Activated T-cell treated with anti-CD3 and anti-CD28 coated beads, Interleukin-2, amount 50 U/mL, for 4 hours (primary cell): Measurements from ENCODE around the gene MCTP1. TPM values are rescaled to one million over a fixed set of nuclear protein-coding genes. Genes with fewer than 3 reads are reported as not detected.

Source experiments
- ATAC-seq, 2 donors: fragments of 200-7000 bp; cut with Tn5 transposase; one replicate each; pipeline ENCODE4 v1.10.0; 2021
- DNase-seq: peaks from one replicate; pipeline ENCODE4 v3.0.0-alpha.2; 2020
- H3K27me3 Mint-ChIP-seq: one replicate; pipeline ENCODE4 v1.8.0; 2021; ENCODE audit warnings: low read depth, mixed read lengths
- H3K36me3 Mint-ChIP-seq: one replicate; pipeline ENCODE4 v1.8.0; 2022; ENCODE audit warnings: mixed read lengths; ENCODE audit not compliant: insufficient read depth
- H3K4me1 Mint-ChIP-seq: one replicate; pipeline ENCODE4 v1.8.0; 2021; ENCODE audit warnings: low read depth, mixed read lengths
- H3K4me3 Mint-ChIP-seq: one replicate; pipeline ENCODE4 v1.8.0; 2021; ENCODE audit warnings: mild to moderate bottlenecking, moderate library complexity, mixed read lengths
- H3K9me3 Mint-ChIP-seq: one replicate; pipeline ENCODE4 v1.8.0; 2021; ENCODE audit warnings: mixed read lengths
- total RNA-seq, 3 donors: library from RNA; stranded (reverse); gene quantifications; one replicate each; pipeline ENCODE4 v1.2.1, GENCODE V29; 2021

MCTP1 gene
- total RNA-seq: 1 to 10 TPM in 1 of 3 donors, under 1 TPM in 2; 0.30 to 1.1 (median 0.92) TPM

GRCh38 chr5:95284572-95285408, at the start of gene MCTP1:
MCTP1 (minus strand) TSS chr5:95285094.
- peaks cover 13% of the 10 kb centered on the region for H3K4me1 Mint-ChIP-seq
- no peak for DNase-seq

GRCh38 chr5:95332158-95332557, 47.3 kb upstream of the MCTP1 start:
- no peak for DNase-seq
- H3K36me3 Mint-ChIP-seq: no peaks in the 10 kb centered on the region
- H3K4me1 Mint-ChIP-seq: no peaks in the 10 kb centered on the region
- peaks cover 3% of the 10 kb centered on the region for H3K9me3 Mint-ChIP-seq
- H3K27me3 Mint-ChIP-seq: peaks cover 7% of the 10 kb centered on the region
- no peak overlapping the region for H3K4me3 Mint-ChIP-seq
- ATAC-seq: no peak

More at GRCh38 chr5:95284572-95285408, at the start of gene MCTP1:
- Mint-ChIP-seq H3K9me3 (no peaks in the 10 kb centered on the region), H3K27me3 (peaks cover 57% of the 10 kb centered on the region), H3K4me3 (peak within 1 kb of the TSS; percentile 53), H3K36me3 (no peaks in the 10 kb centered on the region)
- ATAC-seq: peak; percentile 37 to 47

- Mint-ChIP-seq H3K27me3 (peaks cover 6% of the 10 kb centered on the region), H3K4me3 (no peak overlapping the region), H3K9me3 (peaks cover 3% of the 10 kb centered on the region), H3K4me1 (no peaks in the 10 kb centered on the region), H3K36me3 (no peaks in the 10 kb centered on the region)
- no peak for DNase-seq
- no peak for ATAC-seq
Observed at GRCh38 chr5:95331358-95331757, 46.5 kb upstream of the MCTP1 start.

GRCh38 chr5:95327211-95327610, 42.3 kb upstream of the MCTP1 start:
- Mint-ChIP-seq H3K9me3 (peaks cover 3% of the 10 kb centered on the region), H3K4me3 (no peak overlapping the region), H3K27me3 (peaks cover 5% of the 10 kb centered on the region), H3K36me3 (no peaks in the 10 kb centered on the region), H3K4me1 (no peaks in the 10 kb centered on the region)
- DNase-seq (no peak), ATAC-seq (no peak)

DNA sequence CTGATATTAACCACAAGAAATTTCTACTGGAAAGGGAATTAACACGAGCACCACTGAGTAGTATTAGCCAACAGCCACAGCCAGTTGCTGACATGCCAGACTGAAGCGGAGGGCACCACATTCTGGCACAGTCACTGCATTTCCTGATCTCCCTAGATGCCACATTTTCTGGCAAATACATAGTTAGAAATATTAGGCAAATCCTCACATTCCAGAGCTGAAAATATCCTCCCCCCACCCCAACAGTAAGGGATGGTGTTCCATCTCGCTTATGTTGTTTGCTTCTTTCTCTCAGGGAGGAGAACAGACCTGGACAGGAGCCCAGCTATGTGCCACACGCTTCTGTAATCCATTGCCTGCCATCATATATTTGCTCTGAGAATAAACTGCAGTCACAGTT, 32.8 kb upstream of the MCTP1 start:
- Mint-ChIP-seq H3K4me1 (no peaks in the 10 kb centered on the region), H3K4me3 (no peak overlapping the region), H3K27me3 (peaks cover 14% of the 10 kb centered on the region), H3K9me3 (no peaks in the 10 kb centered on the region), H3K36me3 (no peaks in the 10 kb centered on the region)
- ATAC-seq (no peak), DNase-seq (no peak)

DNA sequence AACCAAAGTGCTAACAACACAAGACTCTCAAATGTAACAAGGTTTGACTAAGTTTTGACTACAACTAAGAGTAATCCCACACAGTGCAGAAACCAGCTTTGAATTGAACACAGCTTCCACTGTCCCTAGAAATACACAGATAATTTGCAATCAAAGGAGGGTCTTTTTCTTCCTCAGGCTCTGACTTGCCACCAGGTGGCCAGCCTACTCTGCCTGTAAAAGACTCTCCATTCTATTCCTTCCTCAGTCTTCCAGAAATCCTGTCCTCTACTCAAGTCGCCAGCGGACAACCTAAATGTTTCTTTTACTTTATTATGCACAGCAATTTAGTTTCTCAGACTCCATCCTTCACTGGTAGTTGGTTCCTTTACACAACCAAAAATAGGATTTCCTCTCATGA, 32.2 kb upstream of the MCTP1 start:
- Mint-ChIP-seq H3K27me3 (peaks cover 14% of the 10 kb centered on the region), H3K4me1 (no peaks in the 10 kb centered on the region), H3K9me3 (no peaks in the 10 kb centered on the region), H3K4me3 (no peak overlapping the region), H3K36me3 (no peaks in the 10 kb centered on the region)
- no peak for ATAC-seq
- DNase-seq: no peak

DNA sequence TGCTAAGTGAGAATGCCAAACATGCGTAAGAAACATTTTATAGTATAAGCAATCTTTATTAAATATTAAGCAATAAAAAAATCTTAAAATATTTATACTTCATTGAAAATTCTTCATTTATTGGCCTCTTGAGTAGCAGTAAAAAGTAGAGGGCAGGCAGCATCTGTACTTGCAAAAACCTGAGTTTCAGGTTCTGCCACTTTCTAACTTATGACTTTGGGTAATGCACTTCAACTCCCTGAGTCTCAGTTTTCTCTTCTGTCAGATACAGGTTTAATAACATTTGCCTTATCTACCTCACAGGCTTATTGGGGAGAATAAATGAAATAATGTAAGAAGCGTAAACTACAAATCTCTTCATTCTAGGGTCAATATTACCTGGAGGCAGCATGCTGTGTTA, 19.8 kb upstream of the MCTP1 start:
- no peaks in the 10 kb centered on the region for H3K36me3 Mint-ChIP-seq
- peaks cover 1% of the 10 kb centered on the region for H3K27me3 Mint-ChIP-seq

GRCh38 chr5:95298651-95299050, 13.8 kb upstream of the MCTP1 start:
- H3K4me1 Mint-ChIP-seq: no peaks in the 10 kb centered on the region
- no peak for DNase-seq
- no peak for ATAC-seq
- H3K4me3 Mint-ChIP-seq: no peak overlapping the region
- peaks cover 11% of the 10 kb centered on the region for H3K27me3 Mint-ChIP-seq
- H3K9me3 Mint-ChIP-seq: no peaks in the 10 kb centered on the region
- no peaks in the 10 kb centered on the region for H3K36me3 Mint-ChIP-seq

More for the DNA sequence above, 19.8 kb upstream of the MCTP1 start:
- DNase-seq (no peak), ATAC-seq (no peak)
- Mint-ChIP-seq H3K4me3 (no peak overlapping the region), H3K9me3 (no peaks in the 10 kb centered on the region), H3K4me1 (no peaks in the 10 kb centered on the region)

- H3K4me3 Mint-ChIP-seq: no peak overlapping the region
- no peaks in the 10 kb centered on the region for H3K4me1 Mint-ChIP-seq
- no peak for ATAC-seq
- H3K27me3 Mint-ChIP-seq: peaks cover 12% of the 10 kb centered on the region
- no peak for DNase-seq
- H3K36me3 Mint-ChIP-seq: no peaks in the 10 kb centered on the region
- no peaks in the 10 kb centered on the region for H3K9me3 Mint-ChIP-seq
Observed at GRCh38 chr5:95296291-95296690, 11.4 kb upstream of the MCTP1 start.

DNA sequence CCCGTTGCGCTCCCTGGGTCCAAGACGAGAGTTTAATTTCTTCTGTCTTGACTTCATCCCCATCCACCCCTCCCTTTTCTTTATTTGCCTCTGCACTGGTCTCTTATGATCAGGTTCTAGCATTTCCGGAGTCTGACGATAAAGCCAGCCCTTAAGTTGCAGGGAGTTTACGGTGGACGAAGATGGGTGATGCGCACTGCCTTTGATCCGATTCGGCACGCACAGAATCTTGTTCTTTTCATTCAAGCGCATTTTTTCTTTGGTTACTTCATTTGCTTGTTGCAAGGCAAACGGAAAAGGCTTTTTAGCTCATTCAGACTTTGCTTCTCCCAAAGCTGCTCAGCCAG, 488 bp upstream of the MCTP1 start:
- Mint-ChIP-seq H3K9me3 (no peaks in the 10 kb centered on the region), H3K4me1 (peaks cover 13% of the 10 kb centered on the region), H3K27me3 (peaks cover 59% of the 10 kb centered on the region), H3K4me3 (peak overlapping the region; percentile 53), H3K36me3 (no peaks in the 10 kb centered on the region)
- ATAC-seq (no peak), DNase-seq (no peak)

DNA sequence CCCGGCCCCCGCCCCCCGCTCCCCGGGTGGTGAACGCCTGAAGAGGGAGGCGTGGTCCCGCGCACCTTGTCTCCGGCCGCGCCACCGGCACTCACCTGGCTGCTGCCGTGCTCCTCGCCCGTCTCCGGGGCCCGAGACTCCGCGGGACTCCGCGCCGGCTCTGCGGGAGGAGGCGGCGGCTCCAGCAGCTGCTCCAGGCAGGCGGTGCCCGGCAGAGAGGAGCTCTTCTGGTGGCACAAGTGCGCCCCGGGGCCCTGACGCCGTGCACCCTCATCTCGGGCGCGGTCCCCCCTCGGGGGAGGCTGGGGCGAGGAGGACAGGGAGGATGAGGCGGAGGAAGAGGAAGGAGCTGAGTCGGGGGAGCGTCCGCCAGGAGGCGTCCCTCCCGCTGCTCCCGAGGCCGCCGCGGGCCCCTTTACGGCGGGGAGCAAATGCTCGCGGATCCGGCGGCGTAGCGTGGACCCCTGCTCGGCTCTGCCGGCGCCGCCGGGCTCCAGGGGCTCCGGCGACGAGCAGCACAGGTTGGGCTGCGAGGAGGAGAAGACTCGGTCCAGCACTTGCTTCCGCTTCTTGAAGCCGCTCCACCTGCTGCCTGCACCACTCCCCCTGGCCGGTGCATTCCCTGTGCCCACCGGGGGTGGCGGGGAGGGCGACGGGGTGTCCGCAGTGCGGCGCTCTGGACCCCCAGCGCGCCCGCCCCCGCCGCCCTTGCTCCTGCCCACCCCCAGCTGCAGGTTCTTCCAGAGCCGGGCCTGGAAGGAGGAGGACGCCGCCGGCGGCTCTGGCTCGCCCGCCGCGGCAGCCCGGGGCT, 928 bp downstream of the MCTP1 start:
- peak; percentile 50 to 53 for ATAC-seq
- no peaks in the 10 kb centered on the region for H3K36me3 Mint-ChIP-seq
- no peak overlapping the region for H3K4me3 Mint-ChIP-seq
- DNase-seq: no peak
- no peaks in the 10 kb centered on the region for H3K9me3 Mint-ChIP-seq
- peaks cover 13% of the 10 kb centered on the region for H3K4me1 Mint-ChIP-seq
- H3K27me3 Mint-ChIP-seq: peaks cover 51% of the 10 kb centered on the region

- H3K4me3 Mint-ChIP-seq: peak overlapping the region; percentile 48
- no peaks in the 10 kb centered on the region for H3K36me3 Mint-ChIP-seq
- peaks cover 13% of the 10 kb centered on the region for H3K4me1 Mint-ChIP-seq
- DNase-seq (no peak), ATAC-seq (no peak)
- H3K9me3 Mint-ChIP-seq: no peaks in the 10 kb centered on the region
- peaks cover 53% of the 10 kb centered on the region for H3K27me3 Mint-ChIP-seq
Observed at GRCh38 chr5:95283022-95283615, 1.8 kb downstream of the MCTP1 start.

DNA sequence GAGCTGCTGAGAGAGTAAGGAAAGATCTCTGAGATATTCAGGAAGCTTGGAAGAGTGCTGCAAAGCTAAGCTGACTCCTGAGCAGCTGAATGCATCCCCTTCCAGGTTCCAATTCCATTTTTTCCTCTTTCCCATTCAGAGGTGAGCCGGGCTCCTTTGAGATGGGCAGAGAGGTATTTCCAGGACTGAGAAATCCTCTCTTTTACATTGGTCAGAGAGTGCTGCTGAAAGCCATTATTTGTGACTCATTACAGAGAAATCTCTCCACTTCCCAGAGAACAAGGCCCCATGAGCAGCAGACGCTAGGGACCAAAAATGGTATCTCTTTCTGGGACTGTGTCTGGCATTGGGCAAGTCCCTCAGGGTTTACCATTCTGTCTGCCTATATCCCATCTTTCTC, 3.7 kb downstream of the MCTP1 start:
- DNase-seq (no peak), ATAC-seq (no peak)
- no peaks in the 10 kb centered on the region for H3K36me3 Mint-ChIP-seq
- peaks cover 13% of the 10 kb centered on the region for H3K4me1 Mint-ChIP-seq
- peaks cover 46% of the 10 kb centered on the region for H3K27me3 Mint-ChIP-seq
- no peaks in the 10 kb centered on the region for H3K9me3 Mint-ChIP-seq
- no peak overlapping the region for H3K4me3 Mint-ChIP-seq

DNA sequence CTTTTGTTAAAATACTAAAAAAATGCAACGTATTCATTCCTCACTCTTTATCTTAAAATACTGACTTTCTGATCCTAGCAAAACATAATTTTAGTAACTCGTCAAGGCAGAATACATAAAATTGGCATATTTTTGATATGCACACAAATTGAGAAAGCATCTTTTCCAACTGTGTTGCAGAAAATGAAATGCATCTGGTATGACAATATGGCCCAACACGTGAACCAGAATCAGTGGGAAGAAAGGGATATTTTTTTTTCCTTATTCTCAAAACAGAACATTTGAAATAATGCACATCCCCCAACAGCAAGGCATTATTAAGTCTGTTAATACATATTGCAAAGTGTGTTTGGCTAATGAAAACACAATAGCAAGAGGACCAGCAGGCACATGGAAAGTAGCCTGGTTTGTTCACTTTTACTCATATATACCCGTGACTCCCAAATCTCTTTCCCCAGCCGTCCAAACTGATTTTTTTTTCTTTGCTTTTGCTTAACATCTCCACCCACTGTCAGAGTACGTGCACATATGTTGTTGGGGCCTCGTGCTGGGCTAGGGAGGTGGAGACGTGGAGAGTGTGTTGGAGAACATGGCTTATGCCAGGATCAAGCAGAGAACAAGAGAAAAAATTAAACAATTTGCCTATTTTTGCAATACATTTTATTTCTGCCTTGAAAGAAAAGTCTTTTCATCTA, 4.3 kb downstream of the MCTP1 start:
- ATAC-seq: no peak
- no peak overlapping the region for H3K4me3 Mint-ChIP-seq
- H3K27me3 Mint-ChIP-seq: peaks cover 44% of the 10 kb centered on the region
- no peaks in the 10 kb centered on the region for H3K36me3 Mint-ChIP-seq
- H3K4me1 Mint-ChIP-seq: peaks cover 13% of the 10 kb centered on the region
- no peaks in the 10 kb centered on the region for H3K9me3 Mint-ChIP-seq
- no peak for DNase-seq
